WTC11 (cell line): ENCODE data around the gene PALS1. TPM values are rescaled to one million over a fixed set of nuclear protein-coding genes. Genes with fewer than 3 reads are reported as not detected.

Experiments
- ATAC-seq: fragments of 200-7000 bp; cut with Tn5 transposase; 2 replicates; pipeline ENCODE4 v1.10.0; 2021; ENCODE audit warnings: mild to moderate bottlenecking, moderate library complexity
- CTCF ChIA-PET: fragments of 300-600 bp; sonication (Branson Sonifier 250); formaldehyde crosslinking; loops from one replicate; lab custom pipeline; 2021; ENCODE audit warnings: antibody characterized with exemption; lab: Charles Lee
- POLR2A ChIA-PET: fragments of 350-600 bp; sonication (Branson Sonifier 250); formaldehyde crosslinking; loops from one replicate; lab custom pipeline; 2021; ENCODE audit warnings: antibody characterized with exemption; lab: Charles Lee
- DNase-seq: peaks from one replicate; pipeline ENCODE4 v3.0.0; 2021; ENCODE audit warnings: low spot score
- H3K27ac Mint-ChIP-seq: 2 replicates; pipeline ENCODE4 v1.8.0; 2021; ENCODE audit warnings: mixed read lengths
- H3K27me3 Mint-ChIP-seq: 2 replicates; pipeline ENCODE4 v1.8.0; 2021; ENCODE audit warnings: low read depth, mild to moderate bottlenecking, moderate library complexity, mixed read lengths
- H3K36me3 Mint-ChIP-seq: 2 replicates; pipeline ENCODE4 v1.8.0; 2021; ENCODE audit warnings: mixed read lengths
- H3K4me1 Mint-ChIP-seq: 2 replicates; pipeline ENCODE4 v1.8.0; 2022; ENCODE audit warnings: mixed read lengths
- H3K4me3 Mint-ChIP-seq: 2 replicates; pipeline ENCODE4 v1.8.0; 2021; ENCODE audit warnings: mild to moderate bottlenecking, moderate library complexity, mixed read lengths
- H3K9me3 Mint-ChIP-seq: 2 replicates; pipeline ENCODE4 v1.8.0; 2021; ENCODE audit warnings: mixed read lengths
- ARID4B ChIP-seq: sonication (generic); formaldehyde crosslinking; IDR thresholded peaks from 2 replicates; pipeline ENCODE4 v1.8.0; 2023; ENCODE audit warnings: missing genetic modification reagents, mild to moderate bottlenecking, borderline replicate concordance
- FOXP1 ChIP-seq: sonication (generic); formaldehyde crosslinking; IDR thresholded peaks from 2 replicates; pipeline ENCODE4 v1.8.0; 2022; ENCODE audit warnings: missing genetic modification reagents, mild to moderate bottlenecking, moderate library complexity, borderline replicate concordance
- total RNA-seq: library from RNA; stranded (reverse); gene quantifications from 3 replicates; pipeline ENCODE4 v1.2.3, GENCODE V29; 2021

The PALS1 gene
- total RNA-seq, 1 experiment from 2014 or later = 18.0 TPM

DNA sequence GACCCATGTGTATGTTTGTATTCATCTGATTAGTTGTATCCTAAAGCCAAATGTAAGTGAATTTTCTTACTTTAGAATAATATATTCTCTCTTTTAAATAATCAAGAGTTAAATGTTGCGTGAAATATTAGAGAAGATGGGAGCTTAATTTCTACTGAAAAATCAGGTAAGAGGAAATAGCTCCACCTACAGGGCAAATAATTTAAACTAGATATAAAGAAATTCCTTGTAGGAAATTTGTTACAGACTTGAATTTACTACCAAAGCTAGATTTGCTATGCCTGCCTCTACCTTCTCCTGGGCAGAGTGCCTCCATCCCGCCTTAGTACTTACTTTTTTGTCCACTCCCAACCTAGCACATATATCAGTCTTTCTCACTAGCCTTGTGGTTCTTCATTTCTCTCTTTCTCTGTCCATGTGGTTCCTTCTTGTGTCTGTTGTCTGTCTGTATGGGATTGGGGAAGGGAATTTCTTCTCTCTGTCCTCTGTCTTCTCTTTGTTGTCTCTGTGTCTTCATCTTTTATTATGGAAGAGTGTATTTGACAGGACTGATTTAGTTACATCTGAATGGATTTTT is 44.7 kb downstream of the PALS1 start:
- no peak for TF ChIP-seq ARID4B
- TF ChIP-seq FOXP1 (CRISPR knock-in tag) = no peak
- ChIA-PET POLR2A (interaction anchor here (0.6 to 1.5 kb wide), 4 partner anchors 45 to 364 kb away, joined by 3 to 5 read pairs (median 4); partner anchors contain the start of gene PALS1), CTCF (interaction anchor here (0.6 to 2.8 kb wide), 36 partner anchors 9 to 926 kb away, joined by 3 to 59 read pairs (median 4); partner anchors contain the start of genes ATP6V1D and PALS1)
- H3K4me1 Mint-ChIP-seq = no peaks in the 10 kb centered on the region
- H3K36me3 Mint-ChIP-seq = no peaks in the 10 kb centered on the region
- ATAC-seq (no peak), DNase-seq (no peak)
- no peaks in the 10 kb centered on the region for H3K27me3 Mint-ChIP-seq
- peak overlapping the region; percentile 25; the same call in 1 of the 2 replicates for H3K27ac Mint-ChIP-seq
- H3K4me3 Mint-ChIP-seq = no peak overlapping the region
- H3K9me3 Mint-ChIP-seq = no peaks in the 10 kb centered on the region

Other genes with a start within 250 kb of the PALS1 start
- not detected in 3 replicates for gene GARIN2, start 52.0 kb upstream of the PALS1 start, total RNA-seq
- 51.1 to 54.0 TPM (median 51.4 TPM) in 3 replicates for gene ATP6V1D, start 118.4 kb downstream of the PALS1 start, total RNA-seq
- 123 to 137 TPM (median 125 TPM) in 3 replicates for gene EIF2S1, start 118.9 kb downstream of the PALS1 start, total RNA-seq
- 1.2 to 1.4 TPM (median 1.3 TPM) in 3 replicates for gene PLEK2, start 170.7 kb downstream of the PALS1 start, total RNA-seq
- gene TMEM229B, start 247.3 kb downstream of the PALS1 start, total RNA-seq = 0.69 to 0.90 TPM (median 0.87 TPM) in 3 replicates